ENCODE data around the gene CD24. TPM values are rescaled to one million over a fixed set of nuclear protein-coding genes. Genes with fewer than 3 reads are reported as not detected.

The CD24 gene
- total and polyA plus RNA-seq, 2 donors (not counting 1 experiment from before 2014, with no cell fraction given) = 0.17 to 0.69 TPM

GRCh38 chr6:106964099-106964498 lies 10.4 kb downstream of the CD24 start:
- TF ChIP-seq CTCF (conservative IDR thresholded peaks at IDR 0.05 in 1 of 2, IDR thresholded peaks at IDR 0.05 in 1 of 2; ENCODE audit: low read depth in 1 of 2, low read length in 2 of 2) (no peak), EZH2 (IDR thresholded peaks at IDR 0.05; ENCODE audit: low read length, missing control alignments) (no peak)
- H3K4me2 ChIP-seq (ENCODE audit: extremely low read depth, insufficient read depth, low read length) = no peak overlapping the region

GRCh38 chr6:106963544-106963943 lies 11.0 kb downstream of the CD24 start:
- Histone ChIP-seq H3K27ac (ENCODE audit: insufficient read depth, low read length) (no peak overlapping the region), H4K20me1 (ENCODE audit: control insufficient read depth, extremely low read depth, insufficient read depth, low read length) (no peaks in the 10 kb centered on the region), H3K4me1 (ENCODE audit: control insufficient read depth, extremely low read depth, insufficient read depth, low read length) (no peaks in the 10 kb centered on the region), H3K4me2 (ENCODE audit: extremely low read depth, insufficient read depth, low read length) (no peak overlapping the region), H3K79me2 (ENCODE audit: control insufficient read depth, insufficient read depth, low read length) (no peaks in the 10 kb centered on the region), H3K9me3 (ENCODE audit: control insufficient read depth, insufficient read depth, low read depth, low read length) (no peaks in the 10 kb centered on the region), H3K36me3 (ENCODE audit: control insufficient read depth, insufficient read depth, low read length) (no peaks in the 10 kb centered on the region), H3K4me3 (replicated peaks in 1 of 4; ENCODE audit: control extremely low read depth in 1 of 4, insufficient read depth in 1 of 4, low read depth in 3 of 4, low read length in 4 of 4) (no peak overlapping the region), H2AFZ (ENCODE audit: low read length) (no peak overlapping the region), H3K27me3 (ENCODE audit: control insufficient read depth, insufficient read depth, low read length) (no peaks in the 10 kb centered on the region), H3K9ac (ENCODE audit: insufficient read depth, low read length) (no peak overlapping the region)
- DNase-seq (ENCODE audit: low read depth in 2 of 2) = no peak
- TF ChIP-seq CTCF (conservative IDR thresholded peaks at IDR 0.05 in 1 of 2, IDR thresholded peaks at IDR 0.05 in 1 of 2; ENCODE audit: low read depth in 1 of 2, low read length in 2 of 2) (no peak), EZH2 (IDR thresholded peaks at IDR 0.05; ENCODE audit: low read length, missing control alignments) (no peak)

More at GRCh38 chr6:106964099-106964498, 10.4 kb downstream of the CD24 start:
- no peak for DNase-seq (ENCODE audit: low read depth in 2 of 2)
- H3K4me3 ChIP-seq (replicated peaks in 1 of 4; ENCODE audit: control extremely low read depth in 1 of 4, insufficient read depth in 1 of 4, low read depth in 3 of 4, low read length in 4 of 4) = no peak overlapping the region
- H3K27me3 ChIP-seq (ENCODE audit: control insufficient read depth, insufficient read depth, low read length) = no peaks in the 10 kb centered on the region
- H3K27ac ChIP-seq (ENCODE audit: insufficient read depth, low read length) = no peak overlapping the region
- no peaks in the 10 kb centered on the region for H4K20me1 ChIP-seq (ENCODE audit: control insufficient read depth, extremely low read depth, insufficient read depth, low read length)
- no peaks in the 10 kb centered on the region for H3K79me2 ChIP-seq (ENCODE audit: control insufficient read depth, insufficient read depth, low read length)
- H2AFZ ChIP-seq (ENCODE audit: low read length) = no peak overlapping the region
- no peaks in the 10 kb centered on the region for H3K9me3 ChIP-seq (ENCODE audit: control insufficient read depth, insufficient read depth, low read depth, low read length)
- no peaks in the 10 kb centered on the region for H3K4me1 ChIP-seq (ENCODE audit: control insufficient read depth, extremely low read depth, insufficient read depth, low read length)
- no peak overlapping the region for H3K9ac ChIP-seq (ENCODE audit: insufficient read depth, low read length)
- no peaks in the 10 kb centered on the region for H3K36me3 ChIP-seq (ENCODE audit: control insufficient read depth, insufficient read depth, low read length)

GRCh38 chr6:106961801-106962200 lies 12.7 kb downstream of the CD24 start:
- TF ChIP-seq CTCF (conservative IDR thresholded peaks at IDR 0.05 in 1 of 2, IDR thresholded peaks at IDR 0.05 in 1 of 2; ENCODE audit: low read depth in 1 of 2, low read length in 2 of 2) (no peak), EZH2 (IDR thresholded peaks at IDR 0.05; ENCODE audit: low read length, missing control alignments) (no peak)
- no peaks in the 10 kb centered on the region for H3K27me3 ChIP-seq (ENCODE audit: control insufficient read depth, insufficient read depth, low read length)
- H3K27ac ChIP-seq (ENCODE audit: insufficient read depth, low read length) = no peak overlapping the region
- DNase-seq (ENCODE audit: low read depth in 2 of 2) = no peak
- H3K36me3 ChIP-seq (ENCODE audit: control insufficient read depth, insufficient read depth, low read length) = no peaks in the 10 kb centered on the region
- H3K4me1 ChIP-seq (ENCODE audit: control insufficient read depth, extremely low read depth, insufficient read depth, low read length) = no peaks in the 10 kb centered on the region
- no peak overlapping the region for H3K4me2 ChIP-seq (ENCODE audit: extremely low read depth, insufficient read depth, low read length)
- H3K79me2 ChIP-seq (ENCODE audit: control insufficient read depth, insufficient read depth, low read length) = no peaks in the 10 kb centered on the region
- H4K20me1 ChIP-seq (ENCODE audit: control insufficient read depth, extremely low read depth, insufficient read depth, low read length) = no peaks in the 10 kb centered on the region
- H2AFZ ChIP-seq (ENCODE audit: low read length) = no peak overlapping the region
- H3K9ac ChIP-seq (ENCODE audit: insufficient read depth, low read length) = no peak overlapping the region
- H3K9me3 ChIP-seq (ENCODE audit: control insufficient read depth, insufficient read depth, low read depth, low read length) = no peaks in the 10 kb centered on the region
- no peak overlapping the region for H3K4me3 ChIP-seq (replicated peaks in 1 of 4; ENCODE audit: control extremely low read depth in 1 of 4, insufficient read depth in 1 of 4, low read depth in 3 of 4, low read length in 4 of 4)

Measured in fibroblast of lung (primary cell).